Smooth muscle cell of trachea (primary cell): Measurements from ENCODE around the gene CDH10. TPM values are rescaled to one million over a fixed set of nuclear protein-coding genes. Genes with fewer than 3 reads are reported as not detected.

Experiments used
- total RNA-seq: library from RNA; depleted of rRNA; stranded (reverse); fragments of >200 nt; gene quantifications from 2 replicates; pipeline ENCODE4 v1.2.1, GENCODE V29; 2014

Gene CDH10
- under 0.01 and 0.83 TPM in 2 replicates for total RNA-seq

DNA sequence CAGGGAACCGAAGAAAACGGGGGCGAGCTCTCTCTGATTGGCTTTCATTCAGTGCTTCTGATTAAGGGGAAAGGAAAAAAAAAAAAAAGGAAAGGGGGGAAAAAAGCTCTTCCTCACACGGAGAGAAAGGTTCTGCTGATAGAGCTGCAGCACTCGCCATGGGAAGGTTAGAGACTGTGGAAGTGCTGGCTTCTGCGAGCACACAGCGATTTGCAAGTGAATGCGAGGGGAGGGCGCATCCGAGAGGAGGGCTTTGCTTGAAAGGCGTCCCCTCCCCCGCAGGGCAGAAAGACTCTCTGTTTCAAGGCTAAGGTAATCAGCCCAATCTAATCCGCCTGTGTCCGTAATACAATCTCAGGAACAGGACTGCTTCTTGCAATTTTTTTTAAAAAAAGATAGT is at the start of gene CDH10:
Gene CDH10 (minus strand): TSS at position 218 of the 400 bp plus-strand sequence. CDS start 51,488 bp downstream, outside the sequence.

